IPS DF 4.7 (cell line): ENCODE measurements around the gene AVEN.

Experiments used
- DNase-seq: peaks from one replicate; pipeline ENCODE4 v3.0.0-alpha.2; 2013; ENCODE audit warnings: low spot score; ENCODE audit errors: extremely low read depth

The AVEN gene

GRCh38 chr15:33985751-33986150 is 53.3 kb downstream of the AVEN start:
- DNase-seq, result no peak

GRCh38 chr15:33985287-33985686 is 53.7 kb downstream of the AVEN start:
- no peak for DNase-seq

GRCh38 chr15:33982516-33982915 is 56.5 kb downstream of the AVEN start:
- DNase-seq, result no peak

GRCh38 chr15:33980159-33980558 is 58.8 kb downstream of the AVEN start:
- DNase-seq, result no peak

GRCh38 chr15:33975022-33975565 is 63.9 kb downstream of the AVEN start:
- no peak for DNase-seq

- DNase-seq, result no peak
Measured at GRCh38 chr15:33971811-33972210, 67.2 kb downstream of the AVEN start.

- DNase-seq, result no peak
Measured at GRCh38 chr15:33968821-33969220, 70.2 kb downstream of the AVEN start.

GRCh38 chr15:33968224-33968623 is 70.8 kb downstream of the AVEN start, which contains the start of gene CHRM5:
Gene CHRM5, plus strand, starts transcription at chr15:33968497. Its CDS starts 94,221 bp downstream, at chr15:34062718.
- no peak for DNase-seq

- DNase-seq, result no peak
Measured at GRCh38 chr15:33964665-33965040, 74.4 kb downstream of the AVEN start.

- DNase-seq, result peak; percentile 22
Measured at GRCh38 chr15:33963831-33964664, 75.0 kb downstream of the AVEN start.

- no peak for DNase-seq
Measured at GRCh38 chr15:33960549-33960935, 78.5 kb downstream of the AVEN start.

- no peak for DNase-seq
Measured at GRCh38 chr15:33959844-33960548, 79.0 kb downstream of the AVEN start.

- DNase-seq, result no peak
Measured at GRCh38 chr15:33956397-33956796, 82.6 kb downstream of the AVEN start.

- DNase-seq, result no peak
Measured at GRCh38 chr15:33955945-33956344, 83.1 kb downstream of the AVEN start.

GRCh38 chr15:33946152-33946551 is 92.9 kb downstream of the AVEN start:
- no peak for DNase-seq

GRCh38 chr15:33941279-33942063 is 97.5 kb downstream of the AVEN start:
- no peak for DNase-seq

GRCh38 chr15:33934921-33935320 is 104.1 kb downstream of the AVEN start:
- DNase-seq, result no peak

GRCh38 chr15:33934396-33934795 is 104.6 kb downstream of the AVEN start:
- no peak for DNase-seq

GRCh38 chr15:33932734-33933133 is 106.3 kb downstream of the AVEN start:
- no peak for DNase-seq

- DNase-seq, result no peak
Measured at GRCh38 chr15:33926260-33926659, 112.7 kb downstream of the AVEN start.

- DNase-seq, result no peak
Measured at GRCh38 chr15:33923446-33923845, 115.6 kb downstream of the AVEN start.
